H9 (cell line): ENCODE data around the gene HOXA9. TPM values are rescaled to one million over a fixed set of nuclear protein-coding genes. Genes with fewer than 3 reads are reported as not detected.

Experiments used
- DNase-seq: peaks from one replicate; pipeline ENCODE4 v3.0.0-alpha.2; 2017
- H2AFZ ChIP-seq: one replicate; pipeline ENCODE4 v1.6.1; 2013; ENCODE audit warnings: mild to moderate bottlenecking, low read length, control low read depth, moderate library complexity
- H2AK5ac ChIP-seq: 2 replicates; pipeline ENCODE4 v1.6.1; 2013; ENCODE audit warnings: low read length, control low read depth, mixed read lengths; ENCODE audit not compliant: insufficient read length
- H2BK120ac ChIP-seq: one replicate; pipeline ENCODE4 v1.6.1; 2013; ENCODE audit warnings: low read depth, mild to moderate bottlenecking, low read length, control low read depth, inconsistent platforms; ENCODE audit not compliant: poor library complexity, severe bottlenecking
- H2BK12ac ChIP-seq: 2 replicates; pipeline ENCODE4 v1.6.1; 2013; ENCODE audit warnings: low read length, control low read depth, mixed read lengths, low read depth; ENCODE audit not compliant: insufficient read length
- H2BK15ac ChIP-seq: 2 replicates; pipeline ENCODE4 v1.6.1; 2013; ENCODE audit warnings: low read depth, low read length, control low read depth
- H2BK20ac ChIP-seq: one replicate; pipeline ENCODE4 v1.6.1; 2013; ENCODE audit warnings: low read depth, mild to moderate bottlenecking, low read length, control low read depth, inconsistent platforms; ENCODE audit not compliant: poor library complexity, severe bottlenecking
- H2BK5ac ChIP-seq: 2 replicates; pipeline ENCODE4 v1.6.1; 2013; ENCODE audit warnings: low read length, control low read depth, mixed read lengths; ENCODE audit not compliant: insufficient read length
- H3K14ac ChIP-seq: 2 replicates; pipeline ENCODE4 v1.6.1; 2013; ENCODE audit warnings: low read length, control low read depth; ENCODE audit not compliant: insufficient read depth
- H3K18ac ChIP-seq: 2 replicates; pipeline ENCODE4 v1.6.1; 2013; ENCODE audit warnings: low read depth, mild to moderate bottlenecking, mixed read lengths, low read length, control low read depth; ENCODE audit not compliant: insufficient read length
- H3K23ac ChIP-seq: 2 replicates; pipeline ENCODE4 v1.6.1; 2013; ENCODE audit warnings: low read length, control low read depth, mixed read lengths, low read depth; ENCODE audit not compliant: insufficient read length
- H3K23me2 ChIP-seq: 2 replicates; pipeline ENCODE4 v1.6.1; 2013; ENCODE audit warnings: low read depth, mild to moderate bottlenecking, mixed read lengths, low read length, control low read depth; ENCODE audit not compliant: insufficient read length, poor library complexity, severe bottlenecking
- H3K27ac ChIP-seq: 2 replicates; pipeline ENCODE4 v1.5.1; 2013; ENCODE audit warnings: low read length, control low read depth, mixed read lengths, low read depth; ENCODE audit not compliant: insufficient read length
- H3K27me3 ChIP-seq: 2 replicates; pipeline ENCODE4 v1.6.1; 2013; ENCODE audit warnings: low read length, control low read depth, inconsistent platforms; ENCODE audit not compliant: insufficient read depth
- H3K4ac ChIP-seq: 2 replicates; pipeline ENCODE4 v1.6.1; 2013; ENCODE audit warnings: low read depth, mild to moderate bottlenecking, control low read depth, inconsistent platforms, low read length, moderate library complexity
- H3K4me1 ChIP-seq: 2 replicates; pipeline ENCODE4 v1.6.1; 2013; ENCODE audit warnings: low read length, control low read depth, inconsistent platforms; ENCODE audit not compliant: insufficient read depth
- H3K4me2 ChIP-seq: 2 replicates; pipeline ENCODE4 v1.6.1; 2013; ENCODE audit warnings: low read length, control low read depth, mixed read lengths; ENCODE audit not compliant: insufficient read length, insufficient read depth
- H3K56ac ChIP-seq: 2 replicates; pipeline ENCODE4 v1.6.1; 2013; ENCODE audit warnings: low read depth, mild to moderate bottlenecking, mixed read lengths, low read length, control low read depth; ENCODE audit not compliant: insufficient read length
- H3K79me1 ChIP-seq: 2 replicates; pipeline ENCODE4 v1.6.1; 2013; ENCODE audit warnings: low read depth, mild to moderate bottlenecking, moderate library complexity, low read length, control low read depth, inconsistent platforms; ENCODE audit not compliant: insufficient read depth, poor library complexity, severe bottlenecking
- H3K79me2 ChIP-seq: 2 replicates; pipeline ENCODE4 v1.6.1; 2013; ENCODE audit warnings: low read length, control low read depth, inconsistent platforms; ENCODE audit not compliant: insufficient read depth
- H3K9ac ChIP-seq: 2 replicates; pipeline ENCODE4 v1.6.1; 2013; ENCODE audit warnings: low read length, control low read depth, mixed read lengths; ENCODE audit not compliant: insufficient read length; ENCODE audit errors: extremely low read depth
- H3K9me3 ChIP-seq: one replicate; pipeline ENCODE4 v1.6.1; 2013; ENCODE audit warnings: low read depth, low read length, inconsistent platforms; ENCODE audit not compliant: control insufficient read depth
- H3T11ph ChIP-seq: one replicate; pipeline ENCODE4 v1.6.1; 2013; ENCODE audit warnings: mild to moderate bottlenecking, low read length, control low read depth, inconsistent platforms
- H4K20me1 ChIP-seq: one replicate; pipeline ENCODE4 v1.6.1; 2013; ENCODE audit not compliant: control insufficient read depth, insufficient read length, insufficient read depth
- H4K5ac ChIP-seq: 2 replicates; pipeline ENCODE4 v1.6.1; 2013; ENCODE audit warnings: low read depth, mild to moderate bottlenecking, mixed read lengths, low read length, control low read depth; ENCODE audit not compliant: insufficient read length
- H4K8ac ChIP-seq: replicated peaks from 2 replicates; pipeline ENCODE4 v1.6.1; 2013; ENCODE audit warnings: low read length, control low read depth, mixed read lengths, low read depth; ENCODE audit not compliant: insufficient read length
- H4K91ac ChIP-seq: 2 replicates; pipeline ENCODE4 v1.6.1; 2013; ENCODE audit warnings: low read depth, mild to moderate bottlenecking, moderate library complexity, mixed read lengths, low read length, control low read depth; ENCODE audit not compliant: insufficient read length
- H3K27ac Mint-ChIP-seq, 3 experiments: 2 replicates in 2 of 3; 3 replicates in 1 of 3; pipeline ENCODE4 v1.8.0; 2020 to 2021; ENCODE audit warnings: mixed read lengths in 3 of 3, mild to moderate bottlenecking in 1 of 3, moderate library complexity in 1 of 3
- H3K27me3 Mint-ChIP-seq: 2 replicates; pipeline ENCODE4 v1.8.0; 2021; ENCODE audit warnings: low read depth, mild to moderate bottlenecking, moderate library complexity, mixed read lengths
- H3K36me3 Mint-ChIP-seq, 3 experiments: 2 replicates in 2 of 3; 3 replicates in 1 of 3; pipeline ENCODE4 v1.8.0; 2020 to 2021; ENCODE audit warnings: low read depth in 3 of 3, mixed read lengths in 3 of 3; ENCODE audit not compliant: insufficient read depth in 1 of 3
- H3K4me1 Mint-ChIP-seq, 2 experiments: 2 replicates each; pipeline ENCODE4 v1.8.0; 2020; ENCODE audit warnings: mixed read lengths in 2 of 2
- H3K4me3 Mint-ChIP-seq, 2 experiments: 2 replicates in 1 of 2; 3 replicates in 1 of 2; pipeline ENCODE4 v1.8.0; 2020 to 2021; ENCODE audit warnings: mild to moderate bottlenecking in 2 of 2, mixed read lengths in 2 of 2, moderate library complexity in 1 of 2
- H3K9me3 Mint-ChIP-seq, 2 experiments: 2 replicates in 1 of 2; 3 replicates in 1 of 2; pipeline ENCODE4 v1.8.0; 2020; ENCODE audit warnings: mild to moderate bottlenecking in 2 of 2, mixed read lengths in 2 of 2, moderate library complexity in 1 of 2
- WGBS: extraction: QIAGEN DNeasy Blood & Tissue Kit; methylation state at CpG from one replicate; pipeline ENCODE4 v1.1.7; 2013; ENCODE audit warnings: missing lambda C conversion rate, low lambda C conversion rate, mixed read lengths; ENCODE audit not compliant: insufficient read length; ENCODE audit errors: extremely low coverage; 5-methylcytosine and 5-hydroxymethylcytosine counted together
- total RNA-seq: library from RNA; stranded (reverse); gene quantifications from 2 replicates; pipeline ENCODE4 v1.2.1, GENCODE V29; 2021
- TF ChIP-seq, protein P1 (sequence below): fragments of 200-600 bp; sonication (generic); conservative IDR thresholded peaks from 3 replicates; pipeline ENCODE4 v1.8.0; 2021; ENCODE audit warnings: antibody characterized with exemption, mild to moderate bottlenecking

Gene HOXA9
- total RNA-seq, 1 experiment from 2014 or later, result not detected

GRCh38 chr7:27142580-27143022, 22.7 kb downstream of the HOXA9 start:
- H2BK20ac ChIP-seq, result no peak overlapping the region
- H3K56ac ChIP-seq, result no peak overlapping the region
- peaks cover 14% of the 10 kb centered on the region for H3K23me2 ChIP-seq
- no peaks in the 10 kb centered on the region for H3K4me1 ChIP-seq
- H3K79me1 ChIP-seq, result no peaks in the 10 kb centered on the region
- no peaks in the 10 kb centered on the region for H3K9me3 ChIP-seq
- peaks cover 7 to 20% of the 10 kb centered on the region in 2 experiments for H3K4me1 Mint-ChIP-seq
- H2BK5ac ChIP-seq, result no peak overlapping the region
- no peaks in the 10 kb centered on the region; a peak in 2 of 7 replicates for H3K36me3 Mint-ChIP-seq
- no peak overlapping the region for H2BK15ac ChIP-seq
- H3K27me3 Mint-ChIP-seq, result peaks cover 100% of the 10 kb centered on the region
- DNase-seq, result no peak
- H2AFZ ChIP-seq, result no peak overlapping the region
- no peak overlapping the region for H3K27ac Mint-ChIP-seq
- no peak overlapping the region for H3K18ac ChIP-seq
- peak overlapping the region; percentile 58 to 77 for H3K4me3 Mint-ChIP-seq
- H4K8ac ChIP-seq, result no peak overlapping the region
- H2BK12ac ChIP-seq, result no peak overlapping the region
- no peaks in the 10 kb centered on the region for H3K79me2 ChIP-seq
- H3K9ac ChIP-seq, result no peak overlapping the region
- no peak overlapping the region for H3K27ac ChIP-seq
- WGBS, result no CpG with 5 or more reads among the region's 29 CpGs
- peaks cover 98% of the 10 kb centered on the region for H3K27me3 ChIP-seq
- H3K9me3 Mint-ChIP-seq, result peaks cover 14 to 28% of the 10 kb centered on the region in 2 experiments
- H4K91ac ChIP-seq, result no peak overlapping the region
- no peak overlapping the region for H3K23ac ChIP-seq
- H3T11ph ChIP-seq, result no peak overlapping the region
- H4K20me1 ChIP-seq, result no peaks in the 10 kb centered on the region
- TF ChIP-seq, protein P1, sequence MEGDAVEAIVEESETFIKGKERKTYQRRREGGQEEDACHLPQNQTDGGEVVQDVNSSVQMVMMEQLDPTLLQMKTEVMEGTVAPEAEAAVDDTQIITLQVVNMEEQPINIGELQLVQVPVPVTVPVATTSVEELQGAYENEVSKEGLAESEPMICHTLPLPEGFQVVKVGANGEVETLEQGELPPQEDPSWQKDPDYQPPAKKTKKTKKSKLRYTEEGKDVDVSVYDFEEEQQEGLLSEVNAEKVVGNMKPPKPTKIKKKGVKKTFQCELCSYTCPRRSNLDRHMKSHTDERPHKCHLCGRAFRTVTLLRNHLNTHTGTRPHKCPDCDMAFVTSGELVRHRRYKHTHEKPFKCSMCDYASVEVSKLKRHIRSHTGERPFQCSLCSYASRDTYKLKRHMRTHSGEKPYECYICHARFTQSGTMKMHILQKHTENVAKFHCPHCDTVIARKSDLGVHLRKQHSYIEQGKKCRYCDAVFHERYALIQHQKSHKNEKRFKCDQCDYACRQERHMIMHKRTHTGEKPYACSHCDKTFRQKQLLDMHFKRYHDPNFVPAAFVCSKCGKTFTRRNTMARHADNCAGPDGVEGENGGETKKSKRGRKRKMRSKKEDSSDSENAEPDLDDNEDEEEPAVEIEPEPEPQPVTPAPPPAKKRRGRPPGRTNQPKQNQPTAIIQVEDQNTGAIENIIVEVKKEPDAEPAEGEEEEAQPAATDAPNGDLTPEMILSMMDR, result no peak
- H3K4ac ChIP-seq, result no peak overlapping the region
- H2BK120ac ChIP-seq, result no peak overlapping the region
- H3K4me2 ChIP-seq, result peak overlapping the region; percentile 65
- H2AK5ac ChIP-seq, result no peak overlapping the region
- no peak overlapping the region for H3K14ac ChIP-seq
- no peak overlapping the region for H4K5ac ChIP-seq
